GM18520 (cell line): Measurements from ENCODE around the gene CDHR2.

Source experiments
- ATAC-seq: cut with Tn5 transposase; IDR thresholded peaks from one replicate; pipeline ENCODE4 v1.9.1; 2021; ENCODE audit not compliant: unreplicated experiment

CDHR2 gene

GRCh38 chr5:176614805-176615478 is 65.8 kb downstream of the CDHR2 start:
- no peak for ATAC-seq

GRCh38 chr5:176616511-176616910 is 67.4 kb downstream of the CDHR2 start:
- no peak for ATAC-seq

- ATAC-seq, result no peak
Measured at GRCh38 chr5:176618783-176619182, 69.6 kb downstream of the CDHR2 start.

GRCh38 chr5:176619203-176619568 is 70.0 kb downstream of the CDHR2 start:
- no peak for ATAC-seq

GRCh38 chr5:176619569-176620332 is 70.6 kb downstream of the CDHR2 start:
- no peak for ATAC-seq

- no peak for ATAC-seq
Measured at GRCh38 chr5:176620333-176620981, 71.3 kb downstream of the CDHR2 start.

- no peak for ATAC-seq
Measured at GRCh38 chr5:176621661-176622079, 72.5 kb downstream of the CDHR2 start.

GRCh38 chr5:176624142-176624541 is 75.0 kb downstream of the CDHR2 start:
- ATAC-seq, result no peak

- ATAC-seq, result no peak
Measured at GRCh38 chr5:176624938-176625337, 75.8 kb downstream of the CDHR2 start.

- no peak for ATAC-seq
Measured at GRCh38 chr5:176625512-176625911, 76.4 kb downstream of the CDHR2 start.

- no peak for ATAC-seq
Measured at GRCh38 chr5:176625966-176626875, 77.1 kb downstream of the CDHR2 start.

GRCh38 chr5:176626876-176627236 is 77.7 kb downstream of the CDHR2 start:
- ATAC-seq, result no peak

GRCh38 chr5:176627582-176627981 is 78.4 kb downstream of the CDHR2 start:
- no peak for ATAC-seq

GRCh38 chr5:176628406-176629228 is 79.5 kb downstream of the CDHR2 start:
- no peak for ATAC-seq

GRCh38 chr5:176629317-176629852 is 80.2 kb downstream of the CDHR2 start:
- no peak for ATAC-seq

GRCh38 chr5:176629853-176630680 is 80.9 kb downstream of the CDHR2 start, which contains the start of the genes EIF4E1B and SNCB:
Gene EIF4E1B, plus strand, starts transcription at chr5:176630675. Its CDS starts 12,113 bp downstream, at chr5:176642788.
Gene SNCB, minus strand, starts transcription at chr5:176630534. Its CDS starts 880 bp downstream, at chr5:176629654.
- ATAC-seq, result no peak

GRCh38 chr5:176630681-176631222 is 81.6 kb downstream of the CDHR2 start:
- ATAC-seq, result no peak

GRCh38 chr5:176631383-176632200 is 82.5 kb downstream of the CDHR2 start:
- ATAC-seq, result no peak
